HG03565 (cell line): ENCODE results near the gene CDK11A.
"Not testable (repeated sequence)": the region's sequence is repeated elsewhere in the genome, so short reads cannot be mapped to it uniquely, and the experiment has no call there.

Experiments used
- ATAC-seq: cut with Tn5 transposase; IDR thresholded peaks from one replicate; pipeline ENCODE4 v1.9.1; 2021; ENCODE audit warnings: mild to moderate bottlenecking, moderate library complexity; ENCODE audit not compliant: unreplicated experiment

The CDK11A gene

DNA sequence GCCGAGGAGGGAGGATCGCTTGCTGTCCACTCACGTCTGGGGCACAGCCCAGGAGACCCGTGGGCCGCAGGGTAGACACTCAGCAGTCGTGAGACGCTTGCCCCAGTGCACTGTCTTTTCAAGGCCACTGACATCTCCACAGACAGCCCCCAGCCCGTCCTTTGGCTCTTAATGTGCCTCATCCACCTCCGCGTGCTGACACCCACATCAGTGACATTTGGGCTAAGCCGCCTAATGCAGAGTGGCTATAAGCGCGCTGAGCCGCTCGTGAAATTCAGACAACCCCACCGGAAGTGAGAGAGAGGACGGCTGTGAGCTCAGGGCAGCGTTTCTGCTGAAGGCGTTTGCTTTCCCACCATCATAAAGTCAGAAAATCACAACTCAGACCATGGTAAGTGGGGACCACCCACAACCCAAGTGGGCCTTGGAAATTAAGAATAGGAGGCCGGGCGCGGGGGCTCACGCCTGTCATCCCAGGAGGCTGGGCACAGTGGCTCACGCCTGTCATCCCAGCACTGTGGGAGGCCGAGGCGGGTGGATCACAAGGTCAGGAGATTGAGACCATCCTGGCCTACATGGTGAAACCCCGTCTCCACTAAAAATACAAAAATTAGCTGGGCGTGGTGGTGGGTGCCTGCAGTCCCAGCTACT is 40.0 kb downstream of the CDK11A start:
- ATAC-seq = no peak

DNA sequence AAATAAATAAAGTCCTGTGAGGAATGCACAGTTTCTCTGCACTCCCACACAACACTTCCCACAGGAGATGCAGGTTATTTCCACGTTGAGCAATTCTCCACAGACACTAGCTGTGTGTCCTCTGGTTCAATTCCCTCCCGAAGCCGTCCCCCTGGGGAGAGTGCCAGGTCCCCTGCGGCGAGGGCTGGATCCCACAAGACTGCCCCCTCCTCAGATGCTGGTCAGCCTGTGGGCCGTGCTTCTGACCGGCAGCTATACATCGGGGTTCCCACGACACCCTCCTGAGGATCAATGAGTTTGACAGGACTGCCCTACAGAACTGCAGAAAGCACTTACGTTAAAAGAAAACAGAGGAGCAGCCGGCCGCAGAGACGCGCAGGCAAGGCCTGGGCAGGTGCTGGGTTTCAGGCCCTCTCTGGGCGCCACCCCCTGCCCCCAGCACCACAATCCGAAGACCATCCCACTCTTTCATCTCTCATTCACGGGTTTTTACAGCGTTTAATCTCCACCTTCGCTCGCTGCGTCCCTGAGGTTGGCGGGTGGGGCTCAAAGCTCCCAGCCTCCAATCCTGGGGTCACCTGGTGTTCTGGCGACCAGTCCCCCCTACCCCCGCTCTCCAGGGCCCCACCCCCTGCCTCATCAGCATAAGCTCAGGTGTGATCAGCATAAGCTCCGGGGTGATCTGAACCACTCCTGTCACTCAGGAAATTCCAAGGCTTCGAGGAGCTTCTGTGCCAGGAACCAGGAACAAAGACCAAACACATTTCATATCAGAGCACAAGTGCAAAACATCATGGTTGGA is 40.9 kb downstream of the CDK11A start:
- no peak for ATAC-seq

DNA sequence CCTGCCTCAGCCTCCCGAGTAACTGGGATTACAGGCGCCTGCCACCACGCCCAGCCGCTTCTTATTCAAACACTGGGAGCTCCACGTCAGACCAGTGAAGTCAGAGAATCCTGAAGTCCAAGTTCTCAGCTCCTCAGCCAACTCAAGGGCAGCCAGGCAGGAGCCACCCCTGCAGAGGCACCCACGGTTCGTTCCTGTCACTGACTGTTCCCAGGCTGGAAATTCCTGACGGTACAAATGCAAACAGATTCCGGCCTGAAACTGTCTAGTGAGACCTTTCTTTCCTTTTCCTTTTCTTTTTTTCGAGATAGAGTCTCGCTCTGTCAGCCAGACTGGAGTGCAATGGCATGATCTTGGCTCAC is 43.3 kb downstream of the CDK11A start:
- ATAC-seq = no peak

DNA sequence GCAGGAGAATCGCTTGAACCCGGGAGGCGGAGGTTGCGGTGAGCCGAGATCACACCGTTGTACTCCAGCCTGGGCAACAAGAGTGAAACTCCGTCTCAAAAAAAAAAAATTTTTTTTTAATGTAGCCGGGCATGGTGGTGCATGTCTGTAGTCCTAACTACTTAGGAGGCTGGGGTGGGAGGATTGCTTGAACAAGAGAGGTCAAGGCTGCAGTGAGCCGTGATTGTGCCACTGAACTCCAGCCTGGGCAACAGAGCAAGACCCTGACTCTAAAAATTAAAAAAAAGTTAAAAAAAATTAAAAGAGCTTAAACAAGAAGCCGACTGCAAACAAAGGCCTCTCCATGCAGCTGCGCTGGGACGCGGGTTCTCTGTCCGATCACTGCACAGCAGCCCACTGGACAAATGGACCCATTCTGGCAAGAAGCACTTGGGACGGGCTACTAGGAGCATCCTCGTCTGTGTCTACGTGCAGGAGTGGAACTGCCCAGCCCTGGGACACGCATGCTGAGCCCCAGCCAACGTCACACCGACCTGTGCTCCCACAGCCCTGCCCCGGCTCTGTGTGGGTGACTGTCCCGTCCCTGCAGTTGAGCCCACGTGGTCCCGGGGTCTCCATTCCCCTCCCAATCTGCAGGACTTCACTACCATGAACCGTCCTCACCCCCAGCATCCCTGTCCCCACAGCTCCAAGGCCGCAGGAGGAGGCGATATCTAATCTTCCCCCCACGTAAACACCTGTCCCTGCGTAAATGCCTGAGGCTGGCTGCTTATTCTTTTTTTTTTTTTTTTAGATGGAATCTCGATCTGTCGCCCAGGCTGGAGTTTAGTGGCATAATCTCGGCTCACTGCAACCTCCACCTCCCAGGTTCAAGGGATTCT is 43.9 kb downstream of the CDK11A start:
- no peak for ATAC-seq

DNA sequence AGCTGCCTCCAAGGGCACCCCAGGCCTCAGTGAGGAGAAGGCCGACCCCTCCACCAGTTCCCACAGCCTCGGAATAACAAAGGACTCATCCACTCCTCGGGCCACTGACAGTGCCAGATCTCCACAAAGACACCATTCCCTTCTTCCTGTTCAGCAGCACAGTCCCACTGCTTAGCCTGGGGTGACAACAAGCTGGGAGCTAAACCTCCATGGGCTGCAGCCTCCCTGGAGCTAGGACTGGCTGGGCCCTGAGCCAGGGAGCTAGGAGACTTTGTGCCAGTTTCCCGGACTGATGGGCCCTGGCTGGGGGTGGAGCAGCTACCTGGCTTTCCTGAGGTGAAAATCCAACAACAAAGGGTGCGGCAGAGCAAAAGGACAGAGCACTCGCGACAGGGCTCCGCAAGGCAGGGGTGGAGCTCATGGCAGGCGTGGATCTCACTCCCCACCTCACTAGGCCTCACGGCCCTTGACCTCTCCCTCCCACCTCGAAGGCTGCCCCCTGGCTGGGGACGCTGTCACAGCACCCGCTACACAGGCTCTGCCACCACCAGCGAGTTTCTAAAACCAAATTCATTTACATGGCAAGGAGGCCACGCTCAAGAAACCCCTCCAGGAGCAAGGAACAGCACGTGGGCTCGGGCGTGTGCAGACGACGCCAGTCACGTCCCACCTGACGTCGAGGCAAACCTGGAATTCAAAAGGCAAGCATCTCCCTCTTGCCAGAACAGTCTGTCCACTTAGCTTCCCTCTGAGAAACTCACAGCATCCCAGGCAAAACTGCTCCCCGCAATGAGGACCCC is 45.4 kb downstream of the CDK11A start:
- ATAC-seq = no peak

DNA sequence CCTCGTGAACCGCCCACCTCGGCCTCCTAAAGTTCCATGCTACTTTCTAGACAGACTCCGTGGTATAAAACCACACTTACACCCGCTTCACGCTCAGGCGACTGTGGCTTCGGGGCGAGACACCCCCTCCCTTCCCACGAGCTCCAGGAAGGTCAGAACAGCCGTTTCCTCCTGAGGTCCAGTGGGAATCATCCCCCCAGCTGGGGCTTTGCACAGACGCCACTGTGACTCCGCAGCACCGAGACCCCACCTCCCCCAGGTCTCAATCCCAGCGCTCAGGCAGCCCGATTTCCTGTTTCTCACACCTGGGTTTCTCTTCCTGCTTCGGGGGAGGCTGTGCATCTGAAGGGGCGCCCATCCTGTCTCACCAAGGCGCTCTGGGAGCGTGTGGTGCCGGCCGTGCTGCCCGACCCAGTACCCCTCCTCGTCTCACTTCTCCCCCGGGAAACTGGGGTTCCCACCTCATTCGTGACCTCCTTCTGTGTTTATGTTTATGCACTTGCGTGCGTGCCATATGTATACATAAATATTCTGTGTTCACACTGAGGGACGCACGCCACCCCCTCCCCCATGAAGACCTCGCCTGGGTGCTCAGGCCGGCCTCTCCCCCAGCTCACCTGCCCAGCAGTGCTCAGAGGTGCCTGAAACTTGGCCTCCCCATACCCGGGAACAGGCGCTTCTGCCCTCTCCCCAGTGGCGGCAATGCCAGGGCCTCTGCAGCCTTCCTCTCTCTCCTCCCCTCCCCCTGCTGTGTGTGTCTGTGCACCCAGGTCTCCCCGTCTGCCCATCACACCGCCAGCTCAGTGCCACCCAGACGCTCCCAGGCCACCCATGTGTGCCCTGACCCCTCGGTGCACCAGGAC is 46.2 kb downstream of the CDK11A start:
- peak; percentile 52 for ATAC-seq

DNA sequence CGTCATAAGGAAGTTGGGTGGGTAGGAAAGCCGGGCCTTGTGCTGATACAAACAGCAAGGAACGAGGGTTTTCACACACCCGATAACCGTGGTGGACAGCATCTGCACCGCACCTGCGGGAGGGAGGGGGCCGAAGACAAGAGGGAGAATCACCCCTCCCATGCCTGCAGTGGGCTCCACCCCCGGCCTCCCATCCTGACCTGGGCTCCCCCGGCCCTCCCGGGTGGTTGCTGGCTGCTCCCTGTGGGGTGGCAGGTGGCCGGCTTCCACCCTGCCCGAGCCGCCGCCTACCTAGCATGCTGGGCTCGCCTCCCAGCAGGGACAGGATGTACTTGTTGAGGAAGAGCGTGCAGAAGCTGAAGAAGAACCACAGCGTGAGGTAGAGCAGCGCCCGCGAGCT is 48.1 kb downstream of the CDK11A start:
- not testable (repeated sequence) for ATAC-seq

DNA sequence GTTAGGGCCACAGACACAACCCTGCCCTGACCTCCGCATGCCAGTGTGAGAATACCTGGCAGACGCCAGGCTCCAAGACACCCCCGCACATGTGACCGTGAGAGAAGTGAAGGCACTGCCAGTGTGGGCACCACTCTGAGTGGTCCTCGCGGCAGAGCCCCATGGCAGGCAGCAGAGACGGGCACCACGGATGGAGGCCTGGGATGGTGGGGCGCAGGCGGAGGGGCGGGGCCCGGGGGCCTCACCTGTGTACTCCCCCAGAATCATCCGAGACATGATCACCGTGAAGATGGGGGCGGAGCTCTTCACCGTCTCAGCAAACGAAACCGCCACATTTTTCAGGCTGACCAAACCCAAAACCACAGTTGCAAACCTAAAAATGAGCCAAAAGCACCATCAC is 48.9 kb downstream of the CDK11A start:
- ATAC-seq = not testable (repeated sequence)

DNA sequence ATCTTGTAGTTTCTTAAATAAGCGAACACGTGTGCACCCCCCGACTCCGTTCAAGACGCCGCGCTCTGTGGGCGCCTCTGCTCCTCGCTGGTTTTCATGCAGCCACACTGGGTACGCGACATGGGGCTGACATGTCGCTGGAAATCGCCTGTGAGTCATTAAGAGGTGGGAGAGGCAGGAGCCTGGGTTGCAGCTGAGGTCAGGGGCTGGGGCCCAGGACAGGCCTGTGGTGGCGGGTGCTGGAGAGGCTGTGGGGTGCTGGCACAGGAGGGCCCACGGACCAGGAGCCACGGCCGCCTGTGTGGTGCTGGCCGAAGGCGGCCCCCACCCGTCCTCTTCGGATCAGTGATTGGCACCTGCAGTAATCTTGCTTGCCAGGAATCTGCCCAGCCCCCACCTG is 49.4 kb downstream of the CDK11A start:
- ATAC-seq = not testable (repeated sequence)

DNA sequence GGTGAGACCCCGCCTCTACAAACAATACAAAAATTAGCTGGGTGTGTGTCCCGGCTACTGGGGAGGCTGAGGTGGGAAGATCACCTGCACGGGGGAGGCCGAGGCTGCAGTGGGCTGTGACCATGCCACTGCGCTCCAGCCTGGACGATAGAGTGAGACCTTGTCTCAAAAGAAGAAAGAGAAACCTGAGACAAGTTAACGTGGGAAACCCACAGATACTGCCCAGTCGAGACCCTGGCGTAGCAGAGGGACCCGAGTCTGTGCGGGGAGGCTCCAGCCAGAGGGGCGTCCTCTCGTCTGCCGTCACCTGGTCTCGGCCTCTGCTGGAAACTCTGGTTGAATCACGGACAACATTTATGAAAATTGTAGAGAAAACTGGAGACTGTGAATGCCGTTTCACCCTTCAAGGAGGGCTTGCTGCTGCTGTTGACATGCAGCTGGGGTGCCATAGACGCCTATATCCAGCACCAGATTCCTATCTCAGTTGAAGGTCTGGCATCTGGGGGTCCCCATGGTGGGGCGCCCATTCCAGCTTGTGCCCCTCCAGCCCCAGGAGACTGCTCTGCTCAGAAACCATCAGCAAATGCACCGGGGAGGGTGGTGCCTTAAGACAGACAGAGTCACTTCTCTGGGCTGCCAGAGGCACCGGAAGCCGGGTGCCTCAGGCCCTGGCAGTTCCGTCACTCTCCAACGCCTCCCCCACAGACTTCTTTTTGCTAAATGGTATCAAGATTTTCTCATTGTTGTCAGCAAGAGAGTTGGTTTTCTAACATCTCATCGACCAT is 51.8 kb downstream of the CDK11A start:
- ATAC-seq = no peak

DNA sequence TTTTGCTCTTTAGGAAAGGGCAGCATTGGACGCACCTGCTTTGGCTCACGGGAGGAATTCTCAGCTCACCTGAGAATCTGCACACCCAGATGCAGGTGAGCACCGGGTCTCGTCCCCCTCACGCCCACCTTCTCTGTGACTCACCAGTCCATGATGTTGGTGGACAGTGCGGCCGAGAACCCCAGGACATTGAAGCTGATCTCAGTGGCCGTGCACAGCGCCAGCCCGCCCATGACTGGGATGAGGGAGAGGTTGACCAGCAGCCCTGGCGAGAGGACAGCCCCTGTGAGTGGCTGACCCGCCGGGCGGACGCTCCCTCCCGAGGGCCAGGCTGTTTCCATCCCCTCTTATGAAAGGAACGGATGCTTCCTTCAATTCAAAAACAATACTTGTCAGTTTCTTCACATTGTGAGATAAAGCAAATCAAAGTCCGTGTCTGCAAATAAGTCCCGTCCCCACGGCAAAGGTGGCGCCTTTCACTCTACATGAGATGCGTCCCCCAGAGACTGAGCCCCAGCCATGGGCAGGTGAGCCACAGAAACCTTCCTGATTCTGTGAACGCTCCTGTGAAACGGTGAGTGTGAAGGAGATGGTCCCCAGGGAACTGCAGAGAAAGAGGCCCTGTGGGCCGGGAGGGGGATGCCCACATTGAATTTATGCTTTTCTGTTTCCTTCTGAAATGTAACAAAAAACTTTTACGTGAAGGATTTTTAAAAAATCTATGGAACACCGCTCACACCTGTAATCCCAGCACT is 52.6 kb downstream of the CDK11A start:
- no peak for ATAC-seq

DNA sequence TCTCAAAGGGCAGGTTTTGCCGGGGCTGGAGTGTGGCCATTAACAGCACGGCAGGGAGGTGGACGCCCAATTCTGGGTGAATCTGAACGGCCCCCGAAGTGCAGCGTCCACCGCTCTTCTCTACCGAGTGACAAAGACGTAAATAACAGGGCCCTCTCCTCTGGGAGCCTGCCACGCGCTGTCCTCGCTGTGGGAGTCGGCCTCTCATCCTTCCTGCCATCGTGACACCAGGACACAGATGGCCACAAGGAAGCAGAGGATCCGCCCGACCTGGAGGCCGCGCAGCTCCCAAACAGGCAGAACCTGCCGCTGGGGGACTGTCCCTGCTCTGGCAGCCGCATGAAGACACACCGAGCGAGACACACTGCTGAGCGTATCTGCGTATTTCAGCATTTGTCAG is 53.3 kb downstream of the CDK11A start:
- no peak for ATAC-seq

DNA sequence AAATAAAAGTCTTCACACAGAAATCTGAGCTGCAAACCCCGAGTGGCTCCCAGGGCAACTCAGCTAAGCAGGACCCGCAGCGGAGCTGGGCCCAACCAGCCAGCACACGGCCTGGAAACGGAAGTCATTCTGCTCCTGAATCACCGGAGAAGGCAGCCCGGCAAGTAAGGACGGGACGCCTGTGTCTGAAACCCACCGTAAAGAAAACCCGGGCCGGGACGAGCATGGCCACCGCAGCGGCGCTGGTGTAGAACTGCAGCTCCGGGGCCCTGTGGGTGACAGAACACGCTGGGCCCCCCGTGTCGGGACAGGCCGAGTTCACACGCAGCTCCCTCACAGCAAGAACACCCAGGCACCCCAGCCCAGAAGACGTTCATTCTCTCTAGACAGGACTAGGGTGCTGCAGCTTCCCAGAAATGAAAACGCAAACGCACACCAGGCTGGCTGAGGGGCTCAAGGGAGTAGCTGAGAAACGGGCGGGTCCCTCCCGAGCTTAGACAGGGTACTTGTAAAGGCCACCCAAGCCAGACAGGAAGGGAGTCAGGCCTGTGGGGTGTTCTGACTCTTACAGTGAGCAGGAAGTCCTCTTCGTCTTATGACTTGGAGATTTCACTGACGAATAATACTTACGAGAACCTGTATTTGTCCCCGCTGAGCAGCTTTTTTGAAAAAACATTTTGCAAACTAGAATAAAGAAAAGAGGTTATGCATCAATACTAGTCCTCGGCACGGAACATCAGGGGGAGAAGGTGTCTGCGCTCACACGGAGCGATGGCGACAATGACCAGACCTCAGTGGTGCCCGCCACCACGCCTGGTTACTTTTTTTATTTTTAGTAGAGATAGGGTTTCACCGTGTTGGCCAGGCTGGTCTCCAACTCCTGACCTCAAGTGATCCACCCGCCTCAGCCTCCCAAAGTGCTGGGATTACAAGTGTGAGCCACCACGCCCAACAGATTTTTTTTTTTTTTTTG is 54.4 kb downstream of the CDK11A start:
- no peak for ATAC-seq

DNA sequence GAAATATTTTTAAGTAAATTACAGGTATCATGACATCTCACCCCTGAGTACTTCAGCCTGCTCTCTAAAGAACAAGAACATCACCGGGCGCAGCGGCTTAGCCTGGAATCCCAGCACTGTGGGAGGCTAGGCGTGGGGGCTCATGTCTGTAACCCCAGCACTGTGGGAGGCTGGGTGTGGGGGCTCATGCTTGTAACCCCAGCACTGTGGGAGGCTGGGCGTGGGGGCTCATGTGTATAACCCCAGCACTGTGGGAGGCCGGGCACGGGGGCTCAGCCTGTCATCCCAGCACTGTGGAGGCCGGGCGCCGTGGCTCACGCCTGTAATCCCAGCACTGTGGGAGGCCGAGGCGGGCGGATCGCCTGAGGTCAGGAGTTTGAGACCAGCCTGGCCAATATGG is 57.6 kb downstream of the CDK11A start:
- no peak for ATAC-seq

DNA sequence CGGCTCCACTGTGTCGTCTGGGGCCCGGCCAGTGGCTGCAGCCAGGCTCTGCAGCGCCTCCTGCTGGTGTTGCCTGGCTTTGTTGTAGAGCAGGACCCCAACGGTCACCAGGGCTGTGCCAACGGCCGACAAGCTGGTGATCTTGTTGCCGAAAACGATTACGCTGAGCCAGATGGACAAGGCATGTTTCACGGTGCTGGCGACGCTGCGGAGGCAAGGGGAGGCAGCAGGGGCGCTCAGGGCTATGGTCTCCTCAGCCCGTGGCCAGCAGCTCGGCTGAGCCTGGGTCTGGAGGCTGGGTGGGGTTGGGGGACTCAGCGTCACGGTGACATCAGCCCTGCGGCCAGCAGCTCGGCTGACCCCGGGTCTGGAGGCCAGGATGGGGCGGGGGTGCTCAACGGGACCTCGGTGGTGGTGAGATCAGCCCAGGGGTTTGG is 58.3 kb downstream of the CDK11A start:
- ATAC-seq = no peak

DNA sequence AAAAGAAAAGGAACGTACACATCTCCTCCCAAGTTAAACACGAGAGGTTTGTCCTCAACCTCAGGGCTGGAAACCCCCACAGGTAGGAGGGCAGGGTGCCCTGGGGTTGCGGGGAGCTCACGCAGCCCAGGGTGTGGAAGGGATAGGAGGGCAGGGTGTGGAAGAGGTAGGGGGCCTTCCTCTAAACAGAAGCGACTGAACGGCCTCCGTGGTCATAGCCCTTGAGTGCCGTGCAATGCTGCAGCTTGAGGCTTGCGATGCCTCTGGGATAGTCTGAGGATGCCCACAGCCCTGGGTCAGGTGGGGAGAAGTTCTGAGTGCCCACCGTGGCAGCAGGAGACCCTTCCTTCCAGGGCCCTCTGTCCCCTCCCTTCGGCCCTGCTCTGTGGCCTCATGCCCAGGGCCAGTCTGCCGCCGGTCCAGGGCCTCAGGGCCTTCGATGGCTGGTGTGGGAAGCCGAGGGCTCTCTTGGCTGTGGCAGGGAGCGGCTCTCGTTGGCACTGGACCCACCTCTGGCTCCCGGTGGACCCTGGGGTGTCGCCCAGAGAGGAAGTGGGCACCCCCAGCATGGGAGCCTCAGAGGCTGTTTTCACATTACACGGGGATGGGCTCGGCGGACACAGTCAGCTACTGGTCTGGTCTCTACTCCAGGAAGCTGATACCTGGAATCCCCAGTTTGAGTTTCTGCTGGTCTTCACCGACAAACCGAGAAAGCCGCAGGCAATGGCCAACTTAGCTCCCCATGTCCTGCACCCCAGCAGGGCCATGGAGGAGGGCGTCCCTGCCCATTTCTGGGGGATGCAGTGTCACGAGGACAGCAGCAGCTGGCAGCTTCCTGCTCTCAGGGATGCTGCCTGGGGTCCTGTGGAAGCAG is 59.0 kb downstream of the CDK11A start:
- no peak for ATAC-seq
